Measurements from ENCODE around the gene SERPINB6.

DNA sequence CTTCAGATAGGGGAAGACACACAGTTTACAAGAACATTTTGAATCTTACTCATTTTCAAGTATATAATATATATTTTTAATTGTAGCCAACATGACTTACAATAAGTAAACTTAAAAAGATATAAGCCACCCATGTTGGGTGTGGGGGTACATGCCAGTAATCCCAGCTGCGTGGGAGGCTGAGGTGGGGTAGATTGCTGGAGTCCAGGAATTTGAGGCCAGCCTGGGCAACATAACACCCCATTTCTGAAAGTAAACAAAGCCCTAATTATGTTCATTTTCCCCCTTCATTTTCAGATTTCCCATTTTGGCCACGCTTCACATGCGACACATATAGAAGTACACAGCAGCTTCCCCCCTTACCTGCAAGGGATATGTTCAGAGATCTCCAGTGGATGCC is 30.5 kb downstream of the SERPINB6 start:
- TF ChIP-seq, protein P1, sequence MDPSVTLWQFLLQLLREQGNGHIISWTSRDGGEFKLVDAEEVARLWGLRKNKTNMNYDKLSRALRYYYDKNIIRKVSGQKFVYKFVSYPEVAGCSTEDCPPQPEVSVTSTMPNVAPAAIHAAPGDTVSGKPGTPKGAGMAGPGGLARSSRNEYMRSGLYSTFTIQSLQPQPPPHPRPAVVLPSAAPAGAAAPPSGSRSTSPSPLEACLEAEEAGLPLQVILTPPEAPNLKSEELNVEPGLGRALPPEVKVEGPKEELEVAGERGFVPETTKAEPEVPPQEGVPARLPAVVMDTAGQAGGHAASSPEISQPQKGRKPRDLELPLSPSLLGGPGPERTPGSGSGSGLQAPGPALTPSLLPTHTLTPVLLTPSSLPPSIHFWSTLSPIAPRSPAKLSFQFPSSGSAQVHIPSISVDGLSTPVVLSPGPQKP (IDR thresholded peaks at IDR 0.05; ENCODE audit: low read depth, low read length), result no peak
- TF ChIP-seq POLR2A (IDR thresholded peaks at IDR 0.05; ENCODE audit: low read length), result no peak
- TF ChIP-seq CEBPB (IDR thresholded peaks at IDR 0.05), result no peak
- TF ChIP-seq CHD2 (IDR thresholded peaks at IDR 0.05; ENCODE audit: low read length, partially characterized antibody), result no peak
- TF ChIP-seq, protein P2, sequence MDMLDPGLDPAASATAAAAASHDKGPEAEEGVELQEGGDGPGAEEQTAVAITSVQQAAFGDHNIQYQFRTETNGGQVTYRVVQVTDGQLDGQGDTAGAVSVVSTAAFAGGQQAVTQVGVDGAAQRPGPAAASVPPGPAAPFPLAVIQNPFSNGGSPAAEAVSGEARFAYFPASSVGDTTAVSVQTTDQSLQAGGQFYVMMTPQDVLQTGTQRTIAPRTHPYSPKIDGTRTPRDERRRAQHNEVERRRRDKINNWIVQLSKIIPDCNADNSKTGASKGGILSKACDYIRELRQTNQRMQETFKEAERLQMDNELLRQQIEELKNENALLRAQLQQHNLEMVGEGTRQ (IDR thresholded peaks at IDR 0.05), result no peak
- no peak for TF ChIP-seq SMC3 (IDR thresholded peaks at IDR 0.05)
- TF ChIP-seq FOSL2 (IDR thresholded peaks at IDR 0.05), result no peak
- no peak for TF ChIP-seq FOSL2 (CRISPR knock-in tag; IDR thresholded peaks at IDR 0.05)
- TF ChIP-seq SREBF2 (IDR thresholded peaks at IDR 0.05), result no peak
- TF ChIP-seq KDM1A (IDR thresholded peaks at IDR 0.05; ENCODE audit: low read depth), result no peak
- no peak for TF ChIP-seq MAZ (IDR thresholded peaks at IDR 0.05; ENCODE audit: borderline replicate concordance, low read depth, low read length)

Data from A549 (cell line).